ENCODE results near the gene TAF5.
A peak's percentile ranks its signal among the peaks of the same experiment; 100 is the strongest.

TAF5 gene

DNA sequence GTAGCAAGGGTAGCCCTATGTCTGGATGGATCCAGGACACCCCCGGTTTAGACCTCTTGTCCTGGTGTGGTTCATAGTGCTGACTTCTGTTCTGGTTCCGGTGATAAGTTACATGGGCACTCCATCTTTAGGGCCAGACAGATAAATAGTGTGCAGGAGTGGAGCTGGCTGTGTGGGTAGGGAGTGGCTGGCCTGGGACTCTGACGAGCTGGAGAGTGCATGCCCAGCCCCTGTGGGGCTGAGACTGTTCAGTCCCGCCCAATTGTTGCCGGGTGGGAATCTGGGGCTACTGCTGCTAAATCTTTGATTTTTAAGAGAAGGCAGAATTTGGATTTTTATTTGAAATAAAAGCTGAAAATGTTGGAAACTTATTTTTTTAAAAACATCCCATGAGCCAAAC is 56.0 kb downstream of the TAF5 start:
- no peak overlapping the region for H3K4me3 ChIP-seq (ENCODE audit: low read depth, low read length)
- TF ChIP-seq CTCF (conservative IDR thresholded peaks at IDR 0.05; ENCODE audit: low read depth, low read length): no peak
- no peak for DNase-seq (ENCODE audit: low read depth)

DNA sequence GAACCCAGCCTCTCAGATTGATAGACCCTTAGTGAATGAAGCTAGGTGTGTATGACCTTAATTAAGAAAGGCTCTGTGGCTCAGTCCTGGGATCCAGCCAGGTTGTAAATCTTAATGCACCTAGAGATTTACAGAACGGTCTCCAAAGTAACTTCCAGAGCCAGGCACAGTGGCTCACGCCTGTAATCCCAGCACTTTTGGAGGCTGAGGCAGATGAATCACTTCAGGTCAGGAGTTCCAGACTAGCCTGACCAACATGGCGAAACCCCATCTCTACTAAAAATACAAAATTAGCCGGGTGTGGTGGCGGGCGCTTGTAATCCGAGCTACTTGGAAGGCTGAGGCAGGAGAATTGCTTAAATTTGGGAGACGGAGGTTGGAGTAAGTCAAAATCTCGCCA is 60.1 kb downstream of the TAF5 start:
- peak; percentile 15 for DNase-seq (ENCODE audit: low read depth)
- no peak overlapping the region for H3K4me3 ChIP-seq (ENCODE audit: low read depth, low read length)
- no peak for TF ChIP-seq CTCF (conservative IDR thresholded peaks at IDR 0.05; ENCODE audit: low read depth, low read length)

- no peak overlapping the region for H3K4me3 ChIP-seq (ENCODE audit: low read depth, low read length)
- no peak for DNase-seq (ENCODE audit: low read depth)
- no peak for TF ChIP-seq CTCF (conservative IDR thresholded peaks at IDR 0.05; ENCODE audit: low read depth, low read length)
Observed at GRCh38 chr10:103428989-103429643, 61.3 kb downstream of the TAF5 start.

GRCh38 chr10:103429647-103430046 is 61.9 kb downstream of the TAF5 start:
- no peak for TF ChIP-seq CTCF (conservative IDR thresholded peaks at IDR 0.05; ENCODE audit: low read depth, low read length)
- DNase-seq (ENCODE audit: low read depth): no peak
- no peak overlapping the region for H3K4me3 ChIP-seq (ENCODE audit: low read depth, low read length)

DNA sequence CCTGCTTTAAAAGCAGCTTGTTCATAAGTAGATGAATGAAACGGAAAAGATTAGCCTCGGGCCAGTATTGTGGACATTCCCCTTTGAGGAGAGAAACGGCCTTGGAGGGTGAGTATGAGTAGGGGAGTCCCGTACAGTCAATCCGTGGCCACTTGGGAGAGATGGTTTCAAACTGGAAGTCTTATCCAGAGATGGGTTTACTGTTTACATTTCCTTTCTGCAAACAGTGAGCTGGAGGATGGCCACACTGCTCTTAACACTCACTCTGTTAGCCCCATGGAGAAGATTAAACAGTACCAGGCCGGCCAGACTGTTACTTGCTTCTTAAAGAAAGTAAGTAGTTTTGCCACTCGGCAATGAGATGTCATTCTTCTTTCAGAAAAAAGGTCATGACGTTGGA is 64.1 kb downstream of the TAF5 start:
- no peak overlapping the region for H3K4me3 ChIP-seq (ENCODE audit: low read depth, low read length)
- TF ChIP-seq CTCF (conservative IDR thresholded peaks at IDR 0.05; ENCODE audit: low read depth, low read length): no peak
- DNase-seq (ENCODE audit: low read depth): no peak

DNA sequence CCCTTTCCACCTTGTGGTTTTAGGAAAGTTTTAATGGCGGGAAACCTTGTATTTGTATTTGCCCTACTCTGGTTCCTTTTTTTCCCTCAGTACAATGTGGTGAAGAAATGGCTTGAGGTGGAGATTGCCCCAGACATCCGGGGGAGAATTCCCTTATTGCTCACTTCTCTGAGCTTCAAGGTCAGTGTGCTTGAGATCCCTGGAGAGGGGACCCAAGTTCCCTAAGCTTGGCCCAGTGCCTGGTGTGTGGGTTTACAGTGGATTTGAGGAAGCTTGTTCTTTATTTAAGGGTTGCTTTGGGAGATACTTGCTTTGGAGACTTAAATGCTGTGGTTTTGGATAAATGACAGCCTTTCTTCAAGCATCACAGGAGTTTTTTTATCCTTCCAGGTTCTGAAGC is 66.1 kb downstream of the TAF5 start:
- peak; percentile 48 for DNase-seq (ENCODE audit: low read depth)
- H3K4me3 ChIP-seq (ENCODE audit: low read depth, low read length): no peak overlapping the region
- no peak for TF ChIP-seq CTCF (conservative IDR thresholded peaks at IDR 0.05; ENCODE audit: low read depth, low read length)
